Gastroesophageal sphincter (tissue), 3 donors: Measurements from ENCODE around the gene ZC3H18.

Experiments used
- CTCF ChIP-seq, 4 experiments: fragments of 200-600 bp in 2 of 4; fragments of 450-650 bp in 2 of 4; sonication (generic) in 1 of 4; IDR thresholded peaks; one replicate each; pipeline ENCODE4 v1.5.1; 2017 to 2019; ENCODE audit warnings: antibody characterized with exemption in 4 of 4, mild to moderate bottlenecking in 2 of 4, moderate library complexity in 2 of 4
- EP300 ChIP-seq: sonication (generic); formaldehyde crosslinking; IDR thresholded peaks from one replicate; pipeline ENCODE4 v1.6.1; 2017; ENCODE audit warnings: antibody characterized with exemption, mild to moderate bottlenecking
- POLR2A ChIP-seq, 2 donors: fragments of 450-650 bp; IDR thresholded peaks; one replicate each; pipeline ENCODE4 v1.6.1; 2017; ENCODE audit warnings: antibody characterized with exemption in 2 of 2, mild to moderate bottlenecking in 2 of 2, moderate library complexity in 1 of 2
- POLR2AphosphoS5 ChIP-seq: sonication (generic); formaldehyde crosslinking; IDR thresholded peaks from one replicate; pipeline ENCODE4 v1.6.1; 2017; ENCODE audit warnings: antibody characterized with exemption

DNA sequence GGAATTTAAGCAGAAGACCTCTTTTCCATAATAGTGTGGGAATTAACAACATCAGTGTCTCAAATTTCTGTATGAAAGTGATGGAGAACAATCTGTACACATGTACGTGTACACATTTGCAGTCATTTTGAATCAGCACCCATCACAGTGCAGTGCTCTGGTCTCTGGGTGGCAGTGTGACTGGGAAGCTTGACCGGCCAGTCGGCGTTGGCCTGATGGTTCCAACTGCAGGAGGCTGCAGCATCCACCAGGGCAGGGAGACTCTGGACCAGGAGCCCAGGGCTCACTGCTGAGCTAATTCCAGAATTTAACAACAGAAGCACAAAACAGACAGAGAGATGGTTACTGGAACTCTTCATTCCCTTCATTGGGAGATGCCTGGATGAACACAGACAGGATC, 17.9 kb downstream of the ZC3H18 start:
- no peak for TF ChIP-seq CTCF (IDR thresholded peaks at IDR 0.05)
- TF ChIP-seq POLR2A (IDR thresholded peaks at IDR 0.05), result no peak
- no peak for TF ChIP-seq POLR2AphosphoS5
- no peak for TF ChIP-seq EP300
